GM03348 (cell line): ENCODE measurements around the gene VOPP1.

Experiments used
- DNase-seq: peaks from one replicate; pipeline ENCODE4 v3.0.0; 2012; ENCODE audit warnings: low spot score

VOPP1 gene

DNA sequence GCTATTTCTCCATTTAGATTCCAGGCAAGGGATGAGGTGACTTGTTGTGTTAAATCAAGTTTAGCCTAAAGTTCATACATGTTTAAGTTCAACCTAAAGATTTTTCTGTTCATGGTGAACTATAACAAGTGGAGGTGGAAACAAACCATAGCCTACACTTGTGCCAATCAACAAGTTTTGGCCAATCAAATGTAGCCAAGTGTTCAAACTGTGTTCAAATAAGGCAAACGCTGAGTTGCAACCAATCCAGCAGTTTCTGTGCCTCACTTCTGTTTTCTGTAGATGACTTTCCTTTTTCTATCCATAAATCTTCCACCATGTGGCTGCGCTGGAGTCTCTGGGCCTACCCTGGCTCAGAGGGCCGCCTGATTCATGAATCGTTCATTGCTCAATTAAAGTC is 4.5 kb upstream of the VOPP1 start:
- no peak for DNase-seq

DNA sequence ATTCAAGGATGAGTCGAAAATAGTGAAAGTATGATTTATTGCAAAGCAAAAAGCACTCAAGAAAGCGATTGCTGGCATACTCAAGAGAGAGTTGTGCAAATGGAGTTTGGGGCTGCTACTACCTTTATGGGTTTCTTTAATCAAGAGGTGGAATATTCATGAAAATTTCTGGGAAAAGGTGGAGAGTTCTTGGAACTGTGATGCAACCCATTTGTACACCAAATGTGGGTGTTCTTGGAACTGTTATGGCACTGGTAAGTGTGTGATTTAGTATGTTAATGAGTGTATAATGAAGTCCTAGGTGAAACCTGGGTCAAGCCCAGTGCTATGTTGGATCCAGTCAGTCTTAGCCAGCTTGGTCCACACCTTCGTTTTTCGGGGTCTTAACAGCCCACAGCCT is 3.4 kb upstream of the VOPP1 start:
- DNase-seq: no peak

DNA sequence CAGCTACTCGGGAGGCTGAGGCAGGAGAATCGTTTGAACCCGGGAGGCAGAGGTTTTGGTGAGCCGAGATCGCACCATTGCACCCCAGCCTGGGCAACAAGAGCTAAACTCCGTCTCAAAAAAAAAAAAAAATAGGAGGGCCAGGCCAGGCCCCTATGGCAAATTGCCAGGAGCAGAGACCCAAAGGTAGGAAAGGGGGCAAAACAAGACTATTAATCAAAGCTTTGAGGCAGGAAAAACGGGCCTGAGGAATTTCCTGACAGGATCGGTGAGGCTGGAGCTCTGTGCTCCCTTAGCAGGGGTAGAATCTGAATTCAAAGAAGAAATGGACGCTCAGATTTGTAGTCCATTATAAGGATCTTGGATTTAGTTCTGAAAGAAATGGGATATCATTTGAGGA is 2.8 kb upstream of the VOPP1 start:
- DNase-seq: no peak

DNA sequence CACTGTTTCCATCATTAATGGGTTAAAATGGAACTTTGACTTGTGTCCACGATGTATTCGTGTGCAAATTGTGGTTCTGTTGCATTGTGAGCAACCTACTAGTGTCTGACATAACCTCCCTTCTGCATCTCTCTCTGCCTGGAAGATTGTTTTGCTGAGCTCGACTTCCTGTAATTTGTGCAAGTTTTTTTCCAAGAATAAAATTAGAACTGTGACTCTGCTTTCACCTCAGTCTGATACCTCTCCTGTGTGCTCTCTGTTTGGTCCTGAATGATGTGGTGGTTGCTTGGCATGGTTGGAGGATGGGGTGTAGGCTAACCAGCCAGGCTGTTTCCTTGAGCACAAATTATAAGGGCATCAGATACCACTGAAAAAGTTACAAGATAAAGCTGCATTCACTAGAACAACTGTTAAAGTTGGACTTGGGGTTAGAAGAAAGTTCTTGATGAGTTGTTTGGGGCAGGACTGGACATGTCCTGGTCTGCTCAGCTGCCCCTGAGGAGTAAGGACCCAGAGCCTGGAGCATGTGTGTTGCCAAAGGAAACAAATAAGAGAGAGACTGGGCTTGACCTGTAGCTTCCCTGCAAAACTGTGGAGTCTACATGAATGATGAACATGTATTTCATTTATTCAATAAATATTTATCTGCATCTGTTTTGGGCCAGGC is 1.9 kb upstream of the VOPP1 start:
- DNase-seq: peak; percentile 32

- no peak for DNase-seq
Measured at GRCh38 chr7:55573234-55573900, 1.1 kb upstream of the VOPP1 start.

DNA sequence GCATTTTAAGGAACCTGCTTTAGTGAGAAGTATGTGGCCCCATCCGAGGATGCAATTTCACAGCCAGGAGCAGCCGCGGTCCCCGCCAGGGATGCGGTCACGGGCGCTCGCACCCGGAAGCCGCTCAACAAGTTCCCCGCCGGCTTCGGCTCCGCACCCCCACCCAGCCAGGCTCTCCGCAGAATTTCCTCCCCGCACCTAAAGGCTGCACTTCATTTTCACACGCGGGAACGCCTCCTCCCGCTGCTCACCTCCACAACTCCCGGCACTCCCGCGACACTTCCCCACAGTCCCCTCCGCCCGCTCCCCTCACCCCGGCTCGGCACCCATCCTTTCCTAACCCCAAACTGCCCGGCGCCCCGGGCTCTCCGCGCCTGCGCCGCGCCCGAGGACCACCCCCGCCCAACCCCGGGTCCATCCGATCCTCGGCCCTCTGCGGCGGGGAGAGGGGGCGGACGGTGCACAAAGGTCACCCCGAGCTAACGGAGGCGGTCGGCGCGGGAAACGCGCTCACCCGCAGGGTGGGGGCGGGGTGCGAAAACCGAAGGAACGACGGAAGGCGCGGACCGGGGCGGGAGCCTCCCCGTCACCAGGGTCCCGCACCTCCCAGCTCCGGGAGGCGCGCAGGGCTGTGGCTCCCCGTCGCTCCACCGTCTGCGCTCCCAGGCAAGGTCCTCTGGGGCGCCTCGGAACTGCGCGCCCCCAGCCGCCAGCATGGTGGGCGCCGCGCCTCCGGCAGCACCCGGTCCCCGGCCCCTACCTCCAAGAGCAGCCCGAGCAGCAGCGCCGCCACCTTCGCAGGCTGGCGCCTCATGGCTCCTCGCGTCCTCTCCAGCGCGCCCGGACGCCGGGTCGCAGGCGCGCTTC is 558 bp downstream of the VOPP1 start:
- DNase-seq: peak; percentile 78

- DNase-seq: peak; percentile 83
Measured at GRCh38 chr7:55570939-55571338, 1.4 kb downstream of the VOPP1 start.

DNA sequence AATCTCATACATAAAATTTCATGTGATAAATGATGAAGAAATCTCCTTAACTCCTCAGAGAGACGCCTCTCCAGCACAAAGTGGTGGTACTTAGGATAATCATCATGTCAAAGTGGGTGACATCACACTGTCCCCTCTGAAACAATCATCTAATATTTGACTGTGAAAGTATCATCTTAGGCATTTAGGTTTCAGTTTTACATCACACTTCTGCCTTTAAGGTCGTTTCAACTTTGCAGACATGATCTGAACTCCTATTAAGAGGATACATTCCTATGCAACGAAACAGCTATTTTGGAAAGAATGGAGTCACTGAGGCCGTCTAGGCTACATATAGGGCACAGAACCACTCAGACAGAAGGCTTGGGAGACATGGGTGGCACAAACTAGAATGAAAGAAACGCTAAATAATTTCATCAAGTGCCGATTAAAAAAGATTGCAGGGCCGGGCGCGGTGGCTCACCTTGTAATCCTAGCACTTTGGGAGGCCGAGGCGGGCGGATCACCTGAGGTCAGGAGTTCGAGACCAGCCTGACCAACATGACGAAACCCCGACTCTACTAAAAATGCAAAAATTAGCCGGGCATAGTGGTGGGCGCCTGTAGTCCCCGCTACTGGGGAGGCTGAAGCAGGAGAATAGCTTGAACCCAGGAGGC is 2.0 kb downstream of the VOPP1 start:
- DNase-seq: no peak

- no peak for DNase-seq
Measured at GRCh38 chr7:55569797-55570196, 2.5 kb downstream of the VOPP1 start.

GRCh38 chr7:55569269-55569663 is 3.0 kb downstream of the VOPP1 start:
- no peak for DNase-seq

DNA sequence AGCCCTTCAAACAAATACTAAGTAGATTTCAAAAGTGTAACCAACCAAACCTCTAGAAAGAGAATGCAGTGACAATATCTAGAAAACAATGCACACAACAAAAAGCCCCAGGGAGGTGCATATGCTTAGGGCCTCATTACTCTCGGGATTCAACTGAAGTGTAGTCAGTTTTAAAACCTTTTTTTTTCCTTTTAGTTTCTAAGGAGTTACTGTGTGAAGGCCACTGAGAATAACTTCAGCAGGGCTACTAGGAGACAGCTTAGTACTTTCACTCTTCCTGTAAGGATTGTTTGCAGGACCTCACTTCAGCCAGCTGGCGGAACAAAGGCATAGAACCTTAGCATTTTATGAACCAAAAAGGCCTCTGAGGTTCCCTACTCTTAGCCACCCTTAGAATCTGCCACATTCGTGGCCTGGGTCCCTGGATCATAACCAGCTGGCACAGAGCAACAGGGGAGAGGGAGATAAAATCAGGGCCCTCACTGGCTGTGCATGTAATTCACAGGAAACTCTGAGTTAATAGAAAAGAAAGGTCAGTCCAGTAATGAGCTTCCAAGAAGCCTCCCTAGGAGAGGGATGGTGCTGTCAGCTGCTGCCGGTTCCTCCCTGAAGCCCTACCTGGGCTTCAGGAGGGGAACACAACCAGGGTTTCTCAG is 3.6 kb downstream of the VOPP1 start:
- DNase-seq: no peak

- DNase-seq: no peak
Measured at GRCh38 chr7:55567571-55567970, 4.7 kb downstream of the VOPP1 start.

- no peak for DNase-seq
Measured at GRCh38 chr7:55565681-55566080, 6.6 kb downstream of the VOPP1 start.

DNA sequence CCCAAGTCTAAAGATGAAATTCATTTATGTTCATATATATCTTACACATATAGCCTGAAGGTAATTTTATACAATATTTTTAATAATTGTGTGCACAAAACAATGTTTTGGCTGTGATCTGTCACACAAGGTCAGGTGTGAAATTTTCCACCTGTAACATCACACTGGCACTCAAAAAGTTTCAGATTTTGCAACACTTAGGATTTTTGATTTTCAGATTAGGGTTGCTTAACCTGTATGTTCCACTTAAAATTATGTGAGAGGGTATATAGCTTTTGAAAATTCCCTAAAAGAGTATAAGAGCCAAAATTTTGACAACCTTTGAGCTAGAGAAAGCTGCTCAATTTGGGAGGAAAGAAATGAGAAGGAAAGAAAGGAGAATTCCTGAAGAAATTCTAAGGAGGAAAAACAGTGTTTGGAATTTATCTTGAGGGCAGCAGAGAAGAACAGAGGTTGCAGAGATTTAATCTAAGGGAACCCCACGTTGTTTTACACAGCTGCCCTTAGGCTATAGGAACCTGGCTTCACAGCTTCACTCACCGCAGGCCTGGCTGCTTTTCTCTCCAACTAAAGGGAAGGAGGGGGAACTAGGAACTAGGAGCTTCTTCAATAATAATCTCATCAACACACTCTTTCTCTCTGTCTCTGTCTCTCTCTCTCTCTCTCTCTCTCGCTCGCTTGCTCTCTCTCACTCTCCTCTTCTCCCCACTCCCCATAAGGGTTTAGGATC is 8.5 kb downstream of the VOPP1 start:
- DNase-seq: no peak

DNA sequence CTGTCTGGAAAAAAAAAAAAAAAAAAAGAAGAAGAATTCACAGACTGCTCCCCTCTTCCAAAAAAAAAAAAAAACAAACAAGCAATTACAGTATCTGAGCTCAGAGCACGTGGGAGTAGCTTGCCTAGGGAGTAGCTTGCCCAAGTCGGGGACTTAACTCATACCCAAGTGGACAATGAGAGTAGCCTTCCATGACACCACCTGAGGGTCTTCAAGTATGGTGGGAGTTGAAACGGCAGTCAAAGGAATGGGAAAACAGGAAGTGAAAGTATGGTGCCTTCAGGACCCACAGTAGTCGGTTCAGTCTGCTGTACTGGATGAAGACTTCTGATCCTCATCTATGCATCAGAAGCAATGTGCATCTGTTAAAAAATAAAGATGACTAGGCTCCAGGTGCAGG is 10.6 kb downstream of the VOPP1 start:
- DNase-seq: no peak

GRCh38 chr7:55558962-55559920 is 13.1 kb downstream of the VOPP1 start:
- DNase-seq: no peak

DNA sequence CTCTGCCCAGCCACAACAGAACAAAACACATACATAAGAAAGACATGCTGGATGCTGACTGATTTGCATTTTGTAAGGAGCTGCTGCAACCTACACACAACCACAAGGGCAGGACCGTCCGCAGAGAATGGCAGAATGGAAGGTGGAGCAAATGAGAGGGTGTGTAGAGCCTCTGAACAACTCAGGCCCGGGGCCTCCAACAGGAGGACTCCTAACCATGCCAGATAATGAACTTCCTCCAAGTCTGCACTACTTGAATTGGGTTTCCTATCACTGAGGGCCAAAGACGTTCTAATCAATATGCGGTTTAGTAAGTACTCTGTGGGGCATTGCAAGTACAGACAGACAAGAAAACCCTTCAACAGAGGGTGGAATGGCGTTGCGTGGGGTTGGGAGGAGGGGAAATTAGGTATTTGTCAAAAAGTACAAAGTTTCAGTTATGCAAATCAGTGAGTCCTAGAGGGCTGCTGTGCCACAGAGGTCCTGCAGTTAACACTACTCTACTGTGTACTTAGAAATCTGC is 14.6 kb downstream of the VOPP1 start:
- no peak for DNase-seq

DNA sequence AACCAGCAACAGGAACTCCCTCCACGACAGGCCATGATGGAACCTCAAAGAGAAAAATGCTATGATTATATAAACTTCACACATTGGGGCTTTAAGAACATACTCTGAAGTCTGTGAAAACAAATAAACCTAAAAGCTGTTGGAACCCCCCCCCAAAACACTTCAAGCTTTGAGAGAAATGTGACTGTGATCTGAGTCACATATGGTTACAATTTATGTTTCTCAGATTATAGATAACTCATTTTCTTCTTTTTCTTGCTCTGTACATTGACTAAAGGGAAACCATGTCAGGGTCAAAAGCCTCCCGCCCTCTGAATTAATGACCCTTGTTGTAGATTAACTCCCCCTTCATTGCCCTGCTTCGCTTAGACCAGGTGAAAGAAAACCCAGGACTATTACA is 15.8 kb downstream of the VOPP1 start:
- DNase-seq: no peak

GRCh38 chr7:55556031-55556430 is 16.3 kb downstream of the VOPP1 start:
- DNase-seq: no peak

DNA sequence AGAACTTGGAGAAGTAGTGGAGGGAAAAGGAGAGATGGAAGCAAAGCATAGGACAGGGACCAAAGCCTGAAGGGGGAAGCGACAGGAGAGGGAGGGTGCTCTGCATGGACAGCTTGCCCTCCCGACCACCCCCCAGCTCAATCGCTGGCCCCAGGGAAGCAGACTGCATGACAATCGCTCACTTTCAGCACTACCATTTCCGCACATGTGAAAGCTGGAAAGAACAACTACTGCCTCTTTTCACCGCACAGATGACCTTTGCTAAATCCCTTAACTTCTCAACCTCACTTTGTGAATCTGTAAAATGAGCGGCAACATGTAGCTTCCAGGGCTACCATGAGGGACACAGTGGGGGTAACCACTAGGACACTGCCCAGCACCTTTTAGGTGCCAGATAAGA is 17.1 kb downstream of the VOPP1 start:
- DNase-seq: no peak
